Right atrium auricular region (tissue), 2 donors: ENCODE measurements around the gene SNRPD3. TPM values are rescaled to one million over a fixed set of nuclear protein-coding genes. Genes with fewer than 3 reads are reported as not detected.

Experiments used
- DNase-seq: peaks from one replicate; pipeline ENCODE4 v3.0.0-alpha.2; 2019; ENCODE audit warnings: low spot score
- H3K27ac ChIP-seq, 2 donors: fragments of 200-600 bp; sonication (generic); 1 replicate in 1 of 2; 2 replicates in 1 of 2; pipeline ENCODE4 v1.5.1; 2016 to 2019
- H3K27me3 ChIP-seq, 2 donors: fragments of 200-600 bp; sonication (generic); one replicate each; pipeline versions ENCODE4 v1.5.1 to v1.6.0; 2017 to 2019
- H3K36me3 ChIP-seq: fragments of 200-600 bp; sonication (generic); one replicate; pipeline ENCODE4 v1.5.1; 2016
- H3K4me1 ChIP-seq, 2 donors: fragments of 200-600 bp; sonication (generic); one replicate each; pipeline versions ENCODE4 v1.5.1 to v1.6.0; 2017 to 2019
- H3K4me3 ChIP-seq, 2 donors: fragments of 200-600 bp; sonication (generic); 1 replicate in 1 of 2; 2 replicates in 1 of 2; pipeline ENCODE4 v1.5.1; 2017 to 2019; ENCODE audit warnings: mild to moderate bottlenecking in 1 of 2, moderate library complexity in 1 of 2
- H3K9me3 ChIP-seq, 2 donors: fragments of 200-600 bp; sonication (generic); one replicate each; pipeline ENCODE4 v1.5.1; 2019
- total RNA-seq, 2 donors: library from RNA; depleted of rRNA; stranded (reverse); fragments of >200 nt; gene quantifications; one replicate each; pipeline ENCODE4 v1.1.0, GENCODE V29; 2016
- TF ChIP-seq, protein P1 (sequence below), 2 donors: fragments of 200-600 bp; sonication (generic); IDR thresholded peaks; one replicate each; pipeline ENCODE4 v1.5.1; 2019; ENCODE audit warnings: antibody characterized with exemption in 2 of 2

The SNRPD3 gene
- 100 to 1,000 TPM; 100 to 125 TPM for total RNA-seq

DNA sequence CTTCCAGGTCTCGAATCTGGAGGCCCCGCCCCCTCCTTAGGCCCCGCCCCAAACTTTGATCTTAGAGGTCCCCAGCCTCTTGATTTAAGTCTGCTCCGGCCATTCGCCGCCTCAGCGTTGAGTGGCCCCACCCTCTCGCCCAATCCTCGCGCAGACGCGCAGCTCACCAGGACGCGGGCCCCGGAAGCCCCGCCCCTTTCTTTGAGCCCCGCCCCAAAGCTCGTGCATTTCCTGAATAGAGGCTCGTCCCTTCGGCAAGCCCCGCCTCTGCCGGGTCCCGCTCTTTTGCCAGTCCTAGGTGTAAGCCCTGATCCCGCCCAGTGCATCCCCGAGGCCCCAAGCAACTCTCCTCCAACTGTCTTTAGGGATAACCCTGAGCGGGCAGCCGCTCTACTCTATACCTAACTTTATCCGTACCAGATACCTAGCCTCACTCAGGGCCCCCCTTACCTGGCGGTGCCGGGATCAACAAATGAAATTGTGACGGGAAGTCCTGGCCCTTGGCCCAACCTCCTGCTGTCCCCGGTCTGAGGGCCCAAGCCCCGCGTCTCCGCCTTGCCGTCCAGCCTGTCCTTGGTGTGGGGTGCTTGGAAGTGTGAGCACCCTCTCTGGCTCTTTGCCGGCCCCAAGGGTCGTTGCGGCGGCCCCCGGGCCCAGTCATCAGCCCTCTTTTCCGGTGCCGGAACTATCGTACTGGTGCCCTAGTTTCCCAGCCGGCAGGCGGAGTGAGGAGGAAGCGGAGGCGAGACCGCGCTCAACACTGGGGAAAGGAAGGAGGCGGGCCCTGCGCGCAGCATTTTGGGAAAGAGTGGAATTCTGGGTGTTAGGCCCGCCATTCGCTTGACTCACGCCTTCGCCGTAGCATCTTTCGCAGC, at the start of gene SNRPD3:
Gene SNRPD3, plus strand, starts transcription at position 835 of the 875 bp plus-strand sequence. CDS start 1,676 bp downstream, outside the sequence.
- TF ChIP-seq, protein P1, sequence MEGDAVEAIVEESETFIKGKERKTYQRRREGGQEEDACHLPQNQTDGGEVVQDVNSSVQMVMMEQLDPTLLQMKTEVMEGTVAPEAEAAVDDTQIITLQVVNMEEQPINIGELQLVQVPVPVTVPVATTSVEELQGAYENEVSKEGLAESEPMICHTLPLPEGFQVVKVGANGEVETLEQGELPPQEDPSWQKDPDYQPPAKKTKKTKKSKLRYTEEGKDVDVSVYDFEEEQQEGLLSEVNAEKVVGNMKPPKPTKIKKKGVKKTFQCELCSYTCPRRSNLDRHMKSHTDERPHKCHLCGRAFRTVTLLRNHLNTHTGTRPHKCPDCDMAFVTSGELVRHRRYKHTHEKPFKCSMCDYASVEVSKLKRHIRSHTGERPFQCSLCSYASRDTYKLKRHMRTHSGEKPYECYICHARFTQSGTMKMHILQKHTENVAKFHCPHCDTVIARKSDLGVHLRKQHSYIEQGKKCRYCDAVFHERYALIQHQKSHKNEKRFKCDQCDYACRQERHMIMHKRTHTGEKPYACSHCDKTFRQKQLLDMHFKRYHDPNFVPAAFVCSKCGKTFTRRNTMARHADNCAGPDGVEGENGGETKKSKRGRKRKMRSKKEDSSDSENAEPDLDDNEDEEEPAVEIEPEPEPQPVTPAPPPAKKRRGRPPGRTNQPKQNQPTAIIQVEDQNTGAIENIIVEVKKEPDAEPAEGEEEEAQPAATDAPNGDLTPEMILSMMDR (IDR thresholded peaks at IDR 0.05): peak in 1 of 2 donors; percentile 9
- peaks cover 0 to 66% of the 10 kb centered on the region in 2 donors for H3K4me1 ChIP-seq
- H3K27me3 ChIP-seq: no peaks in the 10 kb centered on the region
- H3K36me3 ChIP-seq: peaks cover 25% of the 10 kb centered on the region
- peak within 1 kb of the TSS; percentile 76 to 94 for H3K4me3 ChIP-seq
- H3K27ac ChIP-seq: peak within 1 kb of the TSS; percentile 96 to 99
- H3K9me3 ChIP-seq: no peaks in the 10 kb centered on the region
- peak; percentile 100 for DNase-seq

DNA sequence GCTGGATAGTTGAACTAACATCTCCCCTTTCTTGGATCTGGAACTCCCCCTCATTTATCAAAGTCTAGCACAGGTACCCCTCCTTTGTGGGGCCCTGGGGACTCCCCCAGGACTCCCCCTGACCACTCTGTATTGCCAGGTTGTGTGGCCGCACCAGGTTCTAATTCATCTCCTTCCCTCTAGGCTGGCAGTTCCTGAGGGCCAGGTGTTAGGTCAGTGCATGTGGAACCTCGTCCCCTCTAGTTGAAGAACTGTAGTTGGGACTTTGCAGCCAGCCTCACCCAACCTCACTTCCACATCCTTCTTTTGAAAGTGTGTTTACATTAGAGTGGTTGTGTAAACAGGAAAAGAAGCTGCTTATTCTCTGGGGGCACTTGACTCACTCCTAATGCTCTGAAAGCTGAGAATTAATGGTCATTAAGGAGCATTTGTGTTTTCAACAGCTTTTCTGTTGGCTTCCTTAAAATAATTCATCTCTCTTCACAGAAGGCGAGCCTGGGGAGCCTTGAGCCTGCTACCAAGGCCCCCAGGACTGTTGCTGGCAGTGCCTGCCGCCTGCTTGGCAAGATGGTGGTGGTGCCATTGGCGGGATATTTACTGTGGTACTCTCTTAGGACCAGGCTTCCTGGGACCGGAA, 48.9 kb upstream of the SNRPD3 start:
- no peak overlapping the region for H3K4me3 ChIP-seq
- H3K27ac ChIP-seq: no peak overlapping the region
- H3K4me1 ChIP-seq: peaks cover 0 to 34% of the 10 kb centered on the region in 2 donors
- H3K27me3 ChIP-seq: no peaks in the 10 kb centered on the region
- H3K9me3 ChIP-seq: no peaks in the 10 kb centered on the region
- no peak for DNase-seq
- H3K36me3 ChIP-seq: no peaks in the 10 kb centered on the region
- TF ChIP-seq, protein P1 (IDR thresholded peaks at IDR 0.05): no peak

DNA sequence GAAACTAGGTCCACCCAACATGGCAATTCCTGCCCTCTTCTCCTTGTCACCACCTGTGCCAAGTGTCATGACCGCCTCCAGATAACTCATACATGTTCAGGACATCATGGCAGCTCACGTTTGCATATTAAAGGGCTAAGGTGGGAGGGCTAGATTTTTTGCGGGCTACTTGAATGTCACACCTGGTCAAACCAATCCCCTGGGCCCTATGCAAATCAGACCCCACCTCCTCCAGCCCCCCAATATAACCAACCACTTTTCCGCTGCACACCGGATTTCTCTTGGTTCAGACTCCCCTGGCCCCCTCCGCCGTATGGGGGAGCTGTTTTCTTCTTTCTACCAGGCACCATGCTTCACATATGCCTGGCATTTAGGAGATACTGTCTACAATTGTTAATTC, 48.1 kb upstream of the SNRPD3 start:
- no peak for DNase-seq
- H3K4me3 ChIP-seq: no peak overlapping the region
- TF ChIP-seq, protein P1 (IDR thresholded peaks at IDR 0.05): no peak
- H3K36me3 ChIP-seq: no peaks in the 10 kb centered on the region
- no peaks in the 10 kb centered on the region for H3K9me3 ChIP-seq
- H3K4me1 ChIP-seq: peaks cover 0 to 39% of the 10 kb centered on the region in 2 donors
- H3K27ac ChIP-seq: no peak overlapping the region
- H3K27me3 ChIP-seq: no peaks in the 10 kb centered on the region

DNA sequence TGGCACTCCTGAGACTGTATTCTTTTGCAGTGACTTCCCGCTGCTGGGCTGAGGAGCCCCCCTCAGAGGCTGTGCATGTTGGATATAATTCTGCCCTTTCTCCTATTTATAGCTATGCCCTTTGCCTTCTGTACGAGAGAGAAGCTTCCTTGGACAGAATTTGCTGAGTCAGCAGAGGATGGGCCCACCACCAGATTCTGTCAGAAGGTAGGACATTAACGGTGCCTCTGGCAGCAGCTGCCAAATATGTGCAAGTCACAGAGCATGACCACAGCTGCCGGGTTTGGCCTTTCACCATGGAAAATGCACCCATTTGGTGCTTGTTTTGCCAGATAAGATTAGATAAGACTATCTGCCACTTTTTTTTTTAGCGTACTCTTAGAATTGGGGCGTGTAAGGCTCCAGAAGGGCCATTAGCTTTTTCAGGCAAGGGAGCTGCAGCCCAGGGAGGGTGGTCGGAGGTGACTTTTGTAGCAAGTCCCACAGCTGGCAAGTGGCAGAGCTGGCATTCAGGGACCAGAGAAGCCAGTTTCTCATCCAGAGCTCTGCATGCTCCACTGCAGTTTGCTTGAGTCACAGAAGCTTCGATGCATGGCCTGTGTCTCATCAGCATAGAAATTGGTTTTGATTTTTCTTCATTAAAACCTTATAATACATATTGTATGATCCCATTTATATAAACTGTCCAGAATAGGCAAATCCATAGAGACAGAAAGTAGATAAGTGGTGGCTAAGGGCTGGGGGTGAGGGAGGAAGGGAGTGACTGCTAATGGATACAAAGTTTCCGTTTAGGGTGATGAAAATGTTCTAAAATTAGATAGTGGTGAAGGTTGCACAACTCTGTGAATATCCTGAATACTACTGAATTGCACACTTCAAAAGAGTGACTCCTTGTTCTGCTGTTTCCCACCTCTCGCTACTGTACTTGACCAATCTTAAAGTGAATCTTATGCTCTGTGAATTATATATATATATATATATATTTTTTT, 44.9 kb upstream of the SNRPD3 start:
- Histone ChIP-seq H3K4me3 (no peak overlapping the region), H3K27ac (peak overlapping the region; percentile 31 to 39), H3K9me3 (no peaks in the 10 kb centered on the region), H3K4me1 (peaks cover 0 to 38% of the 10 kb centered on the region in 2 donors), H3K36me3 (no peaks in the 10 kb centered on the region), H3K27me3 (no peaks in the 10 kb centered on the region)
- DNase-seq: no peak
- TF ChIP-seq, protein P1 (IDR thresholded peaks at IDR 0.05): no peak

DNA sequence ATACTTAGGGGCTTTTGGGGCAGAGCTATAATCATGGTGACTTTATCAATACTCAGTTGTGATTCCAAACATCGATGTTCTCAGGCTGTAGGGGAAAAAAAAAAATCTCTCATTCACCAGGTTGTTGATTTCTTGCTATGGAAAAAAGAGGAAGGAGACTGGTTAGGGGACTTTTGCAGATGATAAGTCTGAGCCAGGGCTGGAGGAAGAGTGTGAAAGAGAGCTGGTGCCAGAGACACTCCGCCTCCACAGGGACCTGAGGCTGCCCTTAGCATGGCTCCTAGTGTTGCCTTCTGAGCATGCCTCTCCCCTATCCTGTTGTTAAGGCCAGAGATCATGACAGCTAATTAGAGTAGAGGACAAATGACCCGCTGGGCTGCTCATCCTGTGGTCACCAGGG, 43.8 kb upstream of the SNRPD3 start:
- Histone ChIP-seq H3K9me3 (no peaks in the 10 kb centered on the region), H3K27ac (peak overlapping the region; percentile 25 to 39), H3K4me3 (no peak overlapping the region), H3K36me3 (no peaks in the 10 kb centered on the region), H3K4me1 (peaks cover 0 to 42% of the 10 kb centered on the region in 2 donors), H3K27me3 (no peaks in the 10 kb centered on the region)
- no peak for DNase-seq
- TF ChIP-seq, protein P1 (IDR thresholded peaks at IDR 0.05): no peak
